NCI-H2196 (cell line): ENCODE data around the gene SRGAP1.
A peak's percentile ranks its signal among the peaks of the same experiment; 100 is the strongest.

Experiments
- DNase-seq: peaks from one replicate; lab custom pipeline; 2025; ENCODE audit not compliant: unreplicated experiment; lab: John Stamatoyannopoulos, UW

The SRGAP1 gene

DNA sequence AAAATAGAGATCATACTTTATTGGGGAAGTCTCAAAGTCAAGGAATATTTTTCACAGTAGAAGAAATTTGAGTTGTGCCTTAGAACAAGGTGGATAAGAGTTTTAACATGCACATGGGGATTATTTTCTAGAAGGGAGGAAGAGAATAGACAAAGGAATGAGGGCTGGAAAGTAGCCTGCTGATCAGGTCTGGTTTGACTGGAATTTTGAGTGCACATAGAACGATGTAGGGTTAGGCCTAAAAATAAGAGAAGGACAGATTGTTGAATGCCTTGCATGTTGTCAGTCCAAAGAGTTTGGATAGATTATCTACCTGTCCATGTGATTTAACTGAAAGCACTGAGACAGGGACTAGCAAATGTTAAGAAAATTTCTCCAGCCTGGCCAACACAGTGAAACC is 87.2 kb downstream of the SRGAP1 start:
- no peak for DNase-seq

DNA sequence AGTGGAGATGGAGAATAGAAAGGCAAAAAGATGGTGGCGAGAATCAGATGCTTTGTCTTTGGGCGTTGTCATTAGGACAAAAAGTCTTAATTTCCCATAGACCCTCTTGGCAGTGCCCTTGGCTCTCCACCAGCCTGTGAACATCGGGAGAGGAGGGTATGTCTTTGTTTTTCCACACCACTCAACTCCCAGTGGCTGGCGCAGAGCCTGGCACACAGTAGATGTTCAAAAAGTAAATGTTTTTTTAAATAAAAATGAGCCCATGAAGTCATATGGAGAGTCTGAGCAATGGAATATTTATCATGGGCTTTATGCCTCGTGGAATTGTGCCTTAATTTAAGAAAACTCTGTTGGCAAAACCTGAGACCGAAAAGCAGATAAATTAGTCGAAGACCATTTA is 90.4 kb downstream of the SRGAP1 start:
- DNase-seq: no peak

DNA sequence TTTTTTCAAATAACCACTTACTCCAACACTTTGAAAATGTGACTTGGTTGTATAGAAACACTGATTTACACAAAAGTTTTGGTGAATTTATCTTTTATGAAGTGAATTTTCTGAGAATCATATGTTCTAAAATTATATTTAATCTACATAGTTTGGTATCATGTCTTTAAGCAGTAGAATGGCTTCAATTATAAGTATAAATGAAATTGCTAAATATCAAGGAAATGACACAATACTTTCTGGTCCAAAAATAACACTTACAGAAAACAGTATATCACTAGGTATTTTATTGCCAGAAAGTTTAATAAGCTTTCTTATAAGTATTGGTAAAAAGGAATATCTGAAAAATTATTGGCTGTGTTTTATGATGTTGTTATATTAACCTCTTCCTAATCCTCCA is 90.9 kb downstream of the SRGAP1 start:
- DNase-seq: no peak

DNA sequence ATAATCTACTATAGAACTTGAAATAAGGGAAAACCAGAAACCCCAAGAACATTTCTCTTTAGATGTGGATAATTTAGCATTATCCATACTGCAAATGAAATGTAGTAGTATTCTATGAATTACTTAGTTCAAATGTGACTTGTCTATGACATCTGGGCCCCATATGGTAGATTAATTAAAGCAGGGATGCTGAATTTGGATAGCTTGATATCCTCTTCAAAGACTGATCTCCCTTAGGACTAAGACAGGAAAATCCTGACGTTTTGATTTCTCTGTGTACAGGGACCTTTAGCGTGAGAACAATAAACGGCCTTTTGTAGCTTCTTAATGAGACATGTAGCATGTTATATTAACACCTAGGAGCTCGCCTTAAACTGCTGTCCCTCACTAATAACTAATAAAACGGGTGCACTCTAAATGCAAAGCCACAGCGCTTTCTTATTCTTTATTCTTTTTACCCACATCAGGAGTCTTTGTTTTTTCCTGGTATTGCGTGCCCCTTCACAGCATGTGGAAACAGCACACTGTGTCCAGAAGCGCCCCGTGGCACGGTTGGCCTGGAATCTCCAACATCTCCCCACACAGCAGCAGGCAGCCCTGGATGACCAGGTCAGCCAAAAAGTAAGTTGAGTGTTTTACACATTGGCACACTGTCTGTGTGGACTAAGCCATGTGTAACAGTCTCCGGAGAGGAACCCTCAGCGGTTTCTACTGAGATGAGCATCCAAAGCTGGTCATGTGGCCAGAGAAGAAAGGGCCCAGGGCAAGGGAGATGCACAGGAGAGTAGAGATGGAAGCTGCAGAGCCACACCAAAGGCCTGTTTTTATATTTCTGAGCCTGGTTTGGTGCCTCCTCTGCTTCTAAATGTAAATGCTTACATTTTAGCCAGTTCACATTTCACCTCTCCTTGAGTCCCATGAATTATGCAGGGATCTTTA is 93.1 kb downstream of the SRGAP1 start:
- no peak for DNase-seq

DNA sequence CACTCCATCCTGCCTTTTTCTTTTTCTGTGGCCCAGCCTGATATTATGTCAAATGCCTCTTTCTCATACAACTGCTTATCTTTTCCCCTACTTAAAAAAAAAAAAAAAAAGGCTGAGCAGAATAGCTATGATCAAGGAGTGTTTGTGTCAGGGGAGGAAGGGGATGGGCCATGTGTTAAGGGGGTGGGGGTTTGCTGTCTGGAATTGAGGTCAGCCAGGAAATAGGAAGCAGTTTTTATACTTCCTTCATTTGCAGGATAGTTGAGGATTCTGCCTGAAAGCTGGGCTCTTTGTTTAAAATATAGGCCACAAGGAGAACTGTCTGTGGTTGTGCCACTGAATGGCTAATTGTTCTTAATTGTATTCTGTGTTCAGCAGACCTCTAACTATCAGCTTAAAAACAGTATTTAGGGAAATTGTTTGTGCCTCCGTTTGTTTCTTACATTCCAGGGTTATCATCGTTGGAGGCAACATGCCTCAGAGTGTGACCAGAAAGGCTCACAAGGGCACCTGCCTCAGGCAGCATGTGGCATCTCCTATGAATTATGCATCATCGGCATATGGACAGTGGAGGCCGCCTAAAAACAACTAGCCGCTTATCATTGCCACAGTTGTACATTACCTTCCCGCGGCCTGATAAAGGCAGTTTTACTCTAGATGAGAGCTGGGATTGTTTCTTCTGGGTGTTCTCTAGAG is 96.0 kb downstream of the SRGAP1 start:
- no peak for DNase-seq

DNA sequence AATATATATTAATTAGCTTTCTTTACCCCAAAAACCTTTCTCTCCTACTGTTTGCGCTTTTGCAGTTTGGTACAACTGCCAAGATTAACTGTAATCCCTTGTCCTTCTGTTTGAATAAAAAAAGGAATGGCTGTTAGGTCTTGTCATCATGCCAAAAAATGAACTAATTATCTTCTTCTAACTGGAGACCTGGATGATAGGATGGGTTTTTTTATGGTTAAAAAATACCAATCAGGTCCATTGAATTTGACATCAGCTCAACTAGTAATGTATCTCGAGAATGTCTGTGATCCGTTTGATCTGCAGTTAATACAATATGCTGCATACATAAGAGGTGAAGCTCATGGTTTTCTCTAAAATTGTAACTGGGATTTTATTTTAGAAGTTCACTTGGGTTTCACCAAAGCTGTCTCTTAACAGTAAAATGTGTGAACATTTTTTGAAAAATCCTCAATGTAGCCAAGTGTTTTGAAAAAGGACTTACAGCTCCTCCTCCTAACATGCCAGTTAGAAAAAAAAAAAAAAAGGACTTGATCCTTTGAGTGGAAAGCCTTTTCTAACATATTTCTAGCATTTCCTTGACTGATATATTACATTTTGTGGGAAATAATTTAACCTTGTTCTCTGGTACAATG is 96.8 kb downstream of the SRGAP1 start:
- peak; percentile 5 for DNase-seq

DNA sequence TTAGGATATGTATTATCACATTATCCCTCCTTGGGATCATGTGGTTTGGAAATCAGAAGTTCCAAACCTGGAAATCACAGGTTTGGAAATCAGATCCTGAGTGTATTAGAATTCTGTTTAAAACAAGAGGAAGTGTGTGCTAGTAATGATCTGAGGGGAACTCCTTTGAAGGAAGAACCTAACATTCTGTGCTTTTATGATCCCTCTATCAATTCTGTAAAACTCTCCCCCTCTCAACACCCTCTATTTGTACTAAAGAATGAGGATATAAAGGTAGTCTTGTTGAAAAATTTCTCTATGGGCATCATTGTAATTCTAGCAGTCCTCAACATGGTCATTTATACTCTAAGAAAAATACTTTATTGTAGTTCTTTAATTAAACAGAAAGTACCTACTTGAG is 97.4 kb downstream of the SRGAP1 start:
- DNase-seq: no peak

DNA sequence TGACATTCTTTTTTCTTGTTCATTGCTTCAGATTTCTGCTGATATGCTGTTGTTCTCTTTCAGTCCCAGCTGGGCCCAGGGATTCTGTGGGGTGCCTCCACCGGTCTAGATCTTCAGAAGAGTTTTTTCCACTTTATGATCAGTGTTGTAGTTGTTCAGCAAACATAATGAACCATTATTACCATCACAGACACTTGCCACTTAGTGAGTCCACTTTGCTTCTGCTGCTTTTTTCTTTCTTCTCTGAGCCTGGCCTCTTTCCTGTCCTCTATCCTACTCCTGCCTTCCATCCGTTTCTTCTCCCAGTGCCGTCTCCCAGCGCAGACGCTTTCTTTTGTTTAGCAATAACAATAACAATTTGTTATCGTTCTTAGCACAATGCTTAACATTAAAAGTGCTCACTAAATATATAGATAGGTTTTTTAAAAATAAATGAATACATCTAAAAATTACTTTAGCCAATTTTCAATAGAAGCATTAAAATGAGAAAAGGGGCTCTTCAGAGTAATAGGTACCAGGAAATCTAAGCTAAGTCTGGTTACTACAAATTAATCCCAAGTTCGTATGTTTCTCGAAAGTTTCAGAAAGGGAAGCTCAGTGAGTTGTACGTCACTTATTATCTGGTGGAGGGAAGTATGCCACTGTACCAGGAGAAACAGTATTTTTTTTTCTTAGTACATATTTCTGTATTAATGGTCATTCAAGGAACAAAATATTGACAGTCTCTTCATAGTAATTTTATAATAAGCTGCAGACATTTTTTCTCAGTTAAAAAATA is 98.2 kb downstream of the SRGAP1 start:
- DNase-seq: no peak

DNA sequence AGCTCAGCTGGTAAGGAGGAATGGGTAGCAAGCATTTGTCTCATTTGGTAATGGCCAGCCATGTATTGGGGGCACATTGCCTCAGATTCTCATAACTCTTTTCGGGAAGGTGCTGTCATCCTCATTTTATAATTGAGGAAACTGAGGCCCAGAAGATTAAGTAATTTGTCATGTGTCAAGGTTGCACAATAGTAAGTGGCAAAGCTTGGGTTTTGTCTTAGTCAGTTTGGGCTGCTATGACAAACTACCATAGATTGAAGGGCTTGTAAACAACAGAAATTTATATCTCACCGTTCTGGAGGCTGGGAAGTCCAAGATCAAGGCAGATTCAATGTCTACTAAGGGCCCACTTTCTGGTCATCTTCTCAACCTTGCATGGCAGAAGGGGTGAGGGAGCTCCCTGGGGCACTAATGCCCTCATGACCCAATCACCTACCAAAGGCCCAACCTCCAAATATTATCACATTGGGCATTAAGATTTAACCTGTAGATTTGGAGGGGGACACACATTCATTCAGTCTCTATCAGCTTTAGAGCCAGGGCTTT is 99.6 kb downstream of the SRGAP1 start:
- no peak for DNase-seq

DNA sequence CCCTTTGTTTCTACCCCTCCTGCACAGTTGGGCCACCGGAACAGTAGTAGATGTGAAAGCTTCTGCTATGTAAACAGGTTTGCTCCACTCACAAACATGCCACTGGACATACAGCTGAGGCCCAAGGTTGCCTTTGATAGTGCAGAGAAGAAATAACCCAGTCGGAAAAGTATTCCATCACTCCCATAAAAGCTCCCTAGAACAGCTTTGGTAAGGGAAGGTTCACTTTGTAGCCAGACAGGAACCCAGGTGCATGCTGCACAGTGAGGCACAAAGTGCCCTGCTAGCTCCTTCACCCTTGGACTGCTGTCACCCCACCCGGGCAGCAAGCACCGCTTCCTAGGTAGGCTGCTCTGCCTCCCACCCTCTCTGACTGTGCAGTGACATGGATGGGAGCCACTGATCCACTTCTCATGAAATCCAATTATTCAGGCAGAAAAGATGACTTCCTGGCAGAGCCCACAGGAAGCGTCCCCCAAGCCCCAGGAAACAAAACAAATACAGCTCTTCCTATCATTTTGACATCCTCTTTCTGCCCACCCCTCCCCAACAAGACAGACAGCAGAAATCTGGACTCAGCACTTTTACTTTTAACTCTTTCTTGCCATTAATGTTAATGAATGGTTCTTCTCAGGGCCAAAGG is 100.2 kb downstream of the SRGAP1 start:
- DNase-seq: no peak

DNA sequence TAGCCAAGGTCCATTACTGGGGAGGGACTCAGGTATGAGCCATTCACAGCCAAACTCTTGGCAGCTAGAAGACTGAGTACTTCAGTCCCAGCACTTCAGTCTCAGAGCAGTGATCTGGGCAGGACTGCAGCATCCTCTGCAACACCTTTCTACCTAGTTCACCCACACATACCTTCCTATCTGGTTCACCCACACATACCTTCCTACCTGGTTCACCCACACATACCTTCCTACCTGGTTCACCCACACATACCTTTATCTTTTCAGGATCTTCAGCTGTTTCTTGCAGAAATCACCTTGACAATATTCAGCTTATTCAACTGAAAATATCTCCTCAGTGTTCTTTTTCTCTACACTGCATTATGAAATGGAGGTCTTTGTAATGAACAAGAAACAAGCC is 101.3 kb downstream of the SRGAP1 start:
- DNase-seq: no peak

DNA sequence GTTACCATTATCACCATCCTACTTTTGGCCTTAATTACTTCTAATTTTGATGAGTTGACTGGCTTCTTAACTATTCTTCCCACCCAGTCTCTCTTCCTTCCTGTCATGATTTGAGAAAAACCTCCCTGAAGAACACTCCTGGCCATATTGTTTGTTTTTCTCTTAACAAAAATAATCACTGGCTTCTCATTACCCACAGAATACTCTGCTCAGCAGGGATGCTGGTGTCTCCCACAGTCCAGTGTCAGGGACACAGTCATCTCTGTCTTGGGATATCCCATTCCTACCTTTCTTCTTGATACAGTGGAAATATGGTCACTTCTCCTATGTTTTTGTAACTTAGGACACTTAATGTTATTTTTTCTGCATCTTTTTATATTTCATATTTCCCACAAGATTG is 103.7 kb downstream of the SRGAP1 start:
- no peak for DNase-seq

DNA sequence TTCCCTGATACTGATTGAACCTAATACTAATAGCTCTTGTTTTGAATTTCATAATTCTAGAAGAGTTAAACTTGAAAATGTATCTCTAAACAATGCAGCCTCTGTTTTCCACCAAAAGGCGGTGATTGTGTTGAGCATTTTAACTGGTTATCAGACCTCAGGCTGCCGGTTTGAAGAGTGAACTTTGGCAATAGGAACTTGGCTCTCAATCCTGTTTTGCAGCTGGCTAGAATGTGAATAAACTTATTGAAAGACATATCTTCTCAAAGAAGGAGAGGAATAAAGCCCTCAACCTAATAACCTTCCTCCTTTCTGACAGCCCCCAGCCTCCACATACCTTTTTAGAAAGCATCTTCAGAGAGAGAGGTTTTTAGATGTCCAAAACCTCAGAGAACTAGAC is 105.4 kb downstream of the SRGAP1 start:
- DNase-seq: no peak

DNA sequence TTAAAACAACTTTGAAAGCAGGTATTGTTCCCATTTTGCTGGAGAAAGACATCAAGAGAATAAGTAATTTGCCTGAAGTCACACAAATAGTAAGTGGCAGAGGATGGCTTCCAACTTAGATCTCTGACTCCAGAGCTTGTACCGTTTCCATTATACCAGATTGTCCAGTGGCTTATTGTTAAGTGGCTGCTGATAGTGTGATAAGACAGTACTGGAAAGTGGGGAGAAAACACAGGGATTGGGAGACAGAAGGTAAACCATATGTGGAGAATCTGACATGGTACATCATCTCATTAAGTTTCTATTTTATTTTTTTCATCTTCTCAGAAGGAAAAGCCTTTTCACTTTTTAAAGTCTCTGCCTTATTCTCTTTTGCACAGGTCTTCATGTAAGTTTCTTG is 108.5 kb downstream of the SRGAP1 start:
- DNase-seq: no peak

DNA sequence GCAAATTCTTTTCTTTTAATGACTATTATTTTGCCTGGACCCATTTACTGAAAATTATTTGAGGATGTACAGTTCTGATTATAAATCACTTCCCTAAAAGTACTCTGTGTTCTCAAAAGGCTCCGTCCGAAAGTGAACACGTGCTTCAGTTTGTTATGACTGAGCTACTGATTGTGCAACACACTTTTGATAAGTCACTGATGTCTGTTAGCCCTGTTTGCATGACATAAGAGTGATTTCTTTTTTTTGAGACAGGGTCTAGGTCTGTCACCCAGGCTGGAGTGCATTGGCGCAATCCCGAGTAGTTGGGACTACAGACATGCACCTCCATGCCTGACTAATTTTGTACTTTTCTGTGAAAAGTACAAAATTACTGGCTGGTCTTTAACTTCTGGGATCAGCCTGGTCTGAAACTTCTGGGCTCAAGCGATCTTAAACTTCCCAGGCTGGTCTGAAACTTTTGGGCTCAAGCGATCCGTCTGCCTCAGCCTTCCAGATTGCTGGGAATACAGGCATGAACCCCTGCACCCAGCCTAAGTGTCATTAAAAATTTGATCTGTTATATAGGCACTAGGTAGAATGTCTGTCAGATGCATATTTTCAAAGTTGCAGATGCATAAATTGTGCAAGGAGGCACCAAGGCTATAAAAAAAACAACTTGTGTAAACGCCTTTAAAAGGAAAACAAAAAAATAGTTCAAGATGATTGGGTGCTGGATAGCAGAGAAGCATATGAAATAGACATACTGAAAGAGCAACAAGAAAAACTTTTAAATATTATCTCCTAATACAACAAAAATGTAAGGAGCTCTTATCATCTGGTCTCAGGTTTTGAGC is 111.5 kb downstream of the SRGAP1 start:
- DNase-seq: no peak

DNA sequence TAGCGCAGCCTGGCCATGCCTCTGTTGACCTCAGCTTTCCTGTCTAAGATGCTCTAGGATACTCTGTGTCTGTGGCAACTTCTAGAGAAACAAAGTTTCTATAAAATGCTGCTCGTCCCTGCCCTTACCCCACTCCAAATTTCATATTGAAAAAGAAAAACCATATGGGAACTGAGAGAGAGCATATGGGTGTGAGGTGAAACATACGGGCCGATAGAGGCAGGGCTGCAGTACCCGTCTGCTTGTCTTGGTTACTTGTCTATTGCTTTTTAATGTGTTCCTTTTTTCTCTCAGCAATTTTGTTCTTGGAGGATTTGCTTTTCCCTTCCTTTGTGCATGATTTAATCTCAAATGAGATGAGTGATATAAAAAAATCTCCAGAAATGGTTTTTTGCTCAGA is 113.0 kb downstream of the SRGAP1 start:
- no peak for DNase-seq

DNA sequence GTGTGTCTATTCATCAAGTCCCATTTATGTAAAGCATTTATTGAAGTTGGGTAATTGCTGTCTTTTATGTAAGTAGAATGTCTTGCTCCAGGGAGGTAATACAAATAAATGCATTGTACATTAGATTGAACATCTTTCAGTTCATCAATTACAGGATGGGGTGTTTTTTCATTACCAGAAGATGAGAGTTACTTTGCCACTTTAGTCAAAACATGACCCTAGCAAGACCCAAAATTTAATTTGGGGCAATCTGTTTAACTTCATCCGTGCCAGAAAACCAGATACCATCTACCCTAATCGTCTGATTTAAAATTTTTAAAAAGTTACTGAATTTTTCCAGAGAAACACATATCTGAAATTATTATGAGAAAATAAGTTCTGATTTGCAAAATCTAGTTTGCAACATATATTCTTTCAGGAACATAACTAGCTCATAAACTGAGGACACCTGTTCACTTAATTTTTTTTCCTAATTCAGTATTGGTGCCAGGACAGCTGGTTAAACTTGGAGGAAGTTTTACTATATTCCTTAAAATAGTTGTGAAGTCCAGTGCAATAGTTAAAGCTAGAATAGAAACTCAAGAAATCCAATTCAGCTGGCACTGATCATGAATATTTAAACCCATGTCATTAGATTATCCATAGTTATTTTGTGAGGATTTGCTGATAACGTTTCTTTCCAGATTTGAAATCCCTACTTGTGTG is 114.5 kb downstream of the SRGAP1 start:
- DNase-seq: no peak

DNA sequence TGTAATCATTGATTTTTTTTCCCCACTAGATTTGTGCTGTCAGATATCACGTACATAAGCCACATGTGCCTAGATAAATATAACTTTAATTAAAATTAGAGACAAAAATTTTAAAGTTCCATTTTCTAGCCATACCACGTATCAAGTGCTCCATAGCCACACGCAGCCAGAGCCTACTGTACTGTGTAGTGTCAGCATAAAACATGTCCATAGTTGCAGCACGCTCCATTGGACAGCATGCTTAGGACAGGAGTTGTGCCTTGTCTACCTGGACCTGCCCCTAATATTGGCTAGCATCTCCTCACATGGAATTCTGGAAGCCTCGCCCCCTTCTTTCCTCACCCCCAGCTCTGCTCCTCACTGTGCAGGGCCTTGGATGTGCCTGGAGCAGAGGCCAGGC is 116.5 kb downstream of the SRGAP1 start:
- no peak for DNase-seq

DNA sequence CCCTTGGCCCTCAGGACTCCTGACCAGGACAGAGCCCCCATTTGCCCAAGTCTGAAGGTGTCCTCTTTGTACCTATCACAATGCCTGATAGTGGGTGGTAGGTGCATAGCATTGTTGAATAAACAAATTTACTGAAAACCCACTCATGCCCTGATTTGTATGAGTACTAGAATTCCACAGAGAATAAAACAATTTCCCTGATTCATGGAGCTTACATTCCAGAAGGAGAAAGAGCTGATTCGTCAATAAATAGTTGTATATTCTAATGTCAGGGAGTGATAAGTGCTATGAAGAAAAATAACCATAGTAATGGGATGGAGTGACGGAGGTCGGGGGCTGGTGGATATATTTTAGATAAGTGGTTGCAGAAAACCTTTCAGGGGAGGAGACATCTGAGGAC is 117.0 kb downstream of the SRGAP1 start:
- no peak for DNase-seq
